ENCODE results near the gene ERC1.
"Not testable (repeated sequence)": the region's sequence is repeated elsewhere in the genome, so short reads cannot be mapped to it uniquely, and the experiment has no call there.

ERC1 gene

GRCh38 chr12:1034751-1035457 is 43.9 kb downstream of the ERC1 start:
- DNase-seq (ENCODE audit: low spot score in 2 of 2): no peak
- H3K4me1 Mint-ChIP-seq: no peaks in the 10 kb centered on the region
- no peak overlapping the region for H3K4me3 Mint-ChIP-seq
- no peaks in the 10 kb centered on the region for H3K9me3 Mint-ChIP-seq
- H3K27ac Mint-ChIP-seq: no peak overlapping the region
- peaks cover 7% of the 10 kb centered on the region for H3K36me3 Mint-ChIP-seq
- ATAC-seq: no peak

- Mint-ChIP-seq H3K4me3 (no peak overlapping the region), H3K36me3 (peaks cover under 1% of the 10 kb centered on the region), H3K4me1 (peaks cover 5% of the 10 kb centered on the region), H3K27ac (no peak overlapping the region), H3K9me3 (no peaks in the 10 kb centered on the region)
- ATAC-seq (no peak), DNase-seq (ENCODE audit: low spot score in 2 of 2) (no peak)
These were observed 50.5 kb downstream of the ERC1 start for GRCh38 chr12:1041478-1041877.

DNA sequence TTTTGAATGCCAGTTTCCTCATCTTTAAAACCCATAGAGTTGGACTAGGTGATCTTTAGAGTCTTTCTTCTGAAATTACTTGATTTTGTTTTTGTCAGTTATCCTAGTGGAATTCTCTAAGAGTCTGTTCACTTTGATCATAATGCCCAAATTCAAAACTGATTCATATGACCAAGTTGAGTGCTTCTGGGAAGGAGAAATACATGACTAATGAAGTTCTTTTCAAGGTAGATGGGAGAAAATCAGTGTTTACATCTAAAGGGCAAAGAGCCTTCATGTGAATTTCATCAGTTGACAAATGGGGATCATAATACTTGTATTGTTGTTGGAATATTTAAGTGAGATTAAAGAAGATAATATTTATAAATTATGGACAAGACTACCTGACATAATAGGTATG is 53.2 kb downstream of the ERC1 start:
- Mint-ChIP-seq H3K36me3 (no peaks in the 10 kb centered on the region), H3K4me1 (peaks cover 11% of the 10 kb centered on the region), H3K4me3 (no peak overlapping the region), H3K27ac (no peak overlapping the region), H3K9me3 (no peaks in the 10 kb centered on the region)
- DNase-seq (ENCODE audit: low spot score in 2 of 2) (no peak), ATAC-seq (no peak)

DNA sequence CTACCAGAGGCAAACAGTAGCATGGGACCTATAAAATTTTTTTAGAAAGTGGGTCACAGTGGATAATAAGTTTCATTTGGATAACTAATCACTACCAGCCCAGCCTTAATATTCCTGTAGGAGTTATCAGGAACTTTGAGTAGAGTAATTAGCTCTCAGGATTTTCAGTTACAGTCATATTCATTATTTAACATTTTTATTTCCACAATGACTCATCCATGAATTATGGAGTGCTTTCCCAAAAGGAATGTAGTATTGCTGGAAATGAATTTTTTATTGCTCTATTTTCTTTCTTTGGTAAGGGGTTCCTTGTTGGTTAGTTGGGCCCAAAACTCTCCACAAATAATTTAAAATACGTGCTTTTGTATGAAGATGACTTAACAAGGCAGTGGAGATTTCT is 53.7 kb downstream of the ERC1 start:
- DNase-seq (ENCODE audit: low spot score in 2 of 2): no peak
- ATAC-seq: no peak
- Mint-ChIP-seq H3K4me3 (no peak overlapping the region), H3K4me1 (peaks cover 11% of the 10 kb centered on the region), H3K9me3 (no peaks in the 10 kb centered on the region), H3K36me3 (no peaks in the 10 kb centered on the region), H3K27ac (no peak overlapping the region)

GRCh38 chr12:1046727-1047126 is 55.7 kb downstream of the ERC1 start:
- DNase-seq (ENCODE audit: low spot score in 2 of 2) (no peak), ATAC-seq (no peak)
- Mint-ChIP-seq H3K4me3 (no peak overlapping the region), H3K36me3 (no peaks in the 10 kb centered on the region), H3K4me1 (peaks cover 11% of the 10 kb centered on the region), H3K27ac (no peak overlapping the region), H3K9me3 (no peaks in the 10 kb centered on the region)

DNA sequence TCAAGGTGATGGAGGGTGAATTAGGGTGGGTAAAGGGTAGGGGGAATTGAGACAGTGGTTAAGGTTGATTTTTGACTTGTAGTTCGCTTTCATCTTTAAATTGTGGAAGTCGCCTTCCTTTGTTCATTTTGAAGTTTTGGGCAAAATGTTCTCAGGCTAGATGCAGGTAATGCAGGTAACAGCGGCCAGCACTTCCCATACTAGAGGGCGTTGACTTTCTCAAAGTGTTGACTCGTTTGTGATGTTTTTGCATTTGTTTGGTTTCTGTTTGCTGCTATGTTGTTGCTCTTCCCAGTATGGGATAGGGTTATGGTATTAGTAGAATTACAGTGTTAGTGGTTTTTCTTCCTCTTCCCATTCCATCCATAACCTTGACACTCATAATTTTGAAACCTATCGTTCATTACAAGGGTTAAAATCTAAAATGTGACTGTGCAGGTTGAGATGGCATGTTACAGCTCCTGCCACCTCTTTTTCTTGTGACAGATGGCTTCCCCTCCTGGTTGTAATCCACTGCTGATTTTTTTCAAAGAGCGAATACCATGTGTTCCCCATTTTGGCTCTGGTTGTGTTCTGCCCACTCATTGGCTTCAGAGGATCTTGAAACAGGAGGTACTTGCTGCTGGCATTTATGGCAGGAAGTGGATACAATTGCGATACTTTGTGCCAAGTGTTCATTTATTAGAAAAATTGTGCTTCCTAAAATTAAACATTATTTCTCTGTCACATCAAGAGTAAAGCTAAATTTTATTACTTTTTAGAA is 57.1 kb downstream of the ERC1 start:
- DNase-seq (ENCODE audit: low spot score in 2 of 2): no peak
- Mint-ChIP-seq H3K4me3 (no peak overlapping the region), H3K9me3 (no peaks in the 10 kb centered on the region), H3K36me3 (no peaks in the 10 kb centered on the region), H3K27ac (no peak overlapping the region), H3K4me1 (peaks cover 11% of the 10 kb centered on the region)
- ATAC-seq: no peak

GRCh38 chr12:1050059-1050707 is 59.2 kb downstream of the ERC1 start:
- DNase-seq (ENCODE audit: low spot score in 2 of 2) (no peak), ATAC-seq (no peak)
- H3K27ac Mint-ChIP-seq: no peak overlapping the region
- H3K4me3 Mint-ChIP-seq: no peak overlapping the region
- no peaks in the 10 kb centered on the region for H3K9me3 Mint-ChIP-seq
- no peaks in the 10 kb centered on the region for H3K36me3 Mint-ChIP-seq
- peaks cover 6% of the 10 kb centered on the region for H3K4me1 Mint-ChIP-seq

- not testable (repeated sequence) for H3K36me3 Mint-ChIP-seq; H3K27ac Mint-ChIP-seq; H3K4me3 Mint-ChIP-seq; H3K9me3 Mint-ChIP-seq; ATAC-seq; DNase-seq (ENCODE audit: low spot score in 2 of 2); H3K4me1 Mint-ChIP-seq
These were observed 60.6 kb downstream of the ERC1 start for GRCh38 chr12:1051672-1052071.

- H3K36me3 Mint-ChIP-seq: peaks cover 6% of the 10 kb centered on the region
- ATAC-seq (no peak), DNase-seq (ENCODE audit: low spot score in 2 of 2) (no peak)
- H3K9me3 Mint-ChIP-seq: peaks cover 4% of the 10 kb centered on the region
- no peaks in the 10 kb centered on the region for H3K4me1 Mint-ChIP-seq
- no peak overlapping the region for H3K27ac Mint-ChIP-seq
- H3K4me3 Mint-ChIP-seq: no peak overlapping the region
These were observed 62.7 kb downstream of the ERC1 start for GRCh38 chr12:1053690-1054089.

GRCh38 chr12:1054117-1054870 is 63.3 kb downstream of the ERC1 start:
- H3K36me3 Mint-ChIP-seq: peaks cover 6% of the 10 kb centered on the region
- DNase-seq (ENCODE audit: low spot score in 2 of 2): no peak
- ATAC-seq: no peak
- peaks cover 7% of the 10 kb centered on the region for H3K9me3 Mint-ChIP-seq
- no peak overlapping the region for H3K27ac Mint-ChIP-seq
- no peak overlapping the region for H3K4me3 Mint-ChIP-seq
- no peaks in the 10 kb centered on the region for H3K4me1 Mint-ChIP-seq

DNA sequence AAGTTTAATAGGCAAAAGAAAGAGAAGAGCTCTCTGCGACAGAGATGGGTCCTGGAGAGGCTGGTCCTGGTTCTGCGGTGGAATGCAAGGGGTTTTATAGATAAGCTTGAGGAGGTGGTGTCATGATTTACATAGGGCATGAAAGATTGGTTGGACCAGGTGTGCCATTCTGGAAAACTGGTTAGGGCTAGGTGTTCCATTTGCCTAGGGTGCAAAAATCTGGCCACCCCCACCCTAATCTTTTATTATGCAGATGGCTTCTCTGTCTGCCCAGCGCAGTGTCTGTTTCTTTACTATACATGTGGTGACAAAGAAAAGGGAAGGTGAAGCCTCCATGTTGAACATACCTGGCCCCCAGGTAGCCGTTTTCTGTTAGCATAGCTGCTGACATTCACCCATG is 65.4 kb downstream of the ERC1 start:
- ATAC-seq (no peak), DNase-seq (ENCODE audit: low spot score in 2 of 2) (no peak)
- no peak overlapping the region for H3K27ac Mint-ChIP-seq
- peaks cover 10% of the 10 kb centered on the region for H3K9me3 Mint-ChIP-seq
- no peak overlapping the region for H3K4me3 Mint-ChIP-seq
- H3K4me1 Mint-ChIP-seq: no peaks in the 10 kb centered on the region
- peaks cover 6% of the 10 kb centered on the region for H3K36me3 Mint-ChIP-seq

DNA sequence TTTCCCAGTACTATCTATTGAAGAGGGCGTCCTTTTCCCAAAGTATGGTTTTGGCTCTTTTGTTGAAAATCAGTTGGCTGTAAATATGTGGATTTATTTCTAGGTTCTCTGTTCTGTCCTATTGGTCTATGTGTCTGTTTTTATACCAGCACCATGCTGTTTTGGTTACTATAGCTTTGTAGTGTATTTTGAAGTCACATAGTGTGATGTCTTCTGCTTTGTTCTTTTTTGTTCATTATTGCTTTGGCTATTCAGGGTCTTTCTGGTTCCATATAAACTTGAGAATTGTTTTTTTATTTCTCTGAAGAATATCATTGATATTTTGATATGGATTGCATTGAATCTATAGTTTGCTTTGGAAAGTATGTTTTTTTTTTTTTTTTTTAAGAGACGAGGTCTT is 67.4 kb downstream of the ERC1 start:
- DNase-seq (ENCODE audit: low spot score in 2 of 2) (no peak), ATAC-seq (no peak)
- Mint-ChIP-seq H3K9me3 (peaks cover 14% of the 10 kb centered on the region), H3K4me1 (no peaks in the 10 kb centered on the region), H3K4me3 (no peak overlapping the region), H3K27ac (no peak overlapping the region), H3K36me3 (peaks cover 6% of the 10 kb centered on the region)

DNA sequence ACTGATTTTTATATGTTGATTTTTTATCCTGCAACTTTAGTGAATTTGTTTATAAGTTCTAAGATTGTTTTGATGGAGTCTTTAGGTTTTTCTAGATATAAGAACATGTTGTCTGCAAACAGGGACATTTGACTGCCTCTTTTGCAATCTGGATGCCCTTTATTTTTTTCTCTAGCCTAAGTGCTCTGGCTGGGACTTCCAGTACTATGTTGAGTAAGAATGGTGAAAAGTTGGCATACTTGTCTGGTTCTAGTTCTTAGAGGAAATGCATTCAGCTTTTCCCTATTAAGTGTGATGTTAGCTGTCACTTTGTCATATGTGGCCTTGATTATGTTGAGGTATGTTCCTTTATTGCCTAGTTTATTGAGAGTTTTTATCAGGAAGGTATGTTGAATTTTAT is 68.1 kb downstream of the ERC1 start:
- H3K36me3 Mint-ChIP-seq: peaks cover 6% of the 10 kb centered on the region
- ATAC-seq (no peak), DNase-seq (ENCODE audit: low spot score in 2 of 2) (no peak)
- no peak overlapping the region for H3K4me3 Mint-ChIP-seq
- no peak overlapping the region for H3K27ac Mint-ChIP-seq
- no peaks in the 10 kb centered on the region for H3K4me1 Mint-ChIP-seq
- peaks cover 20% of the 10 kb centered on the region for H3K9me3 Mint-ChIP-seq

- Mint-ChIP-seq H3K4me3 (no peak overlapping the region), H3K9me3 (peaks cover 15% of the 10 kb centered on the region), H3K36me3 (no peaks in the 10 kb centered on the region), H3K4me1 (no peaks in the 10 kb centered on the region), H3K27ac (no peak overlapping the region)
- ATAC-seq (no peak), DNase-seq (ENCODE audit: low spot score in 2 of 2) (no peak)
These were observed 72.8 kb downstream of the ERC1 start for GRCh38 chr12:1063852-1064251.

- no peaks in the 10 kb centered on the region for H3K36me3 Mint-ChIP-seq
- no peaks in the 10 kb centered on the region for H3K4me1 Mint-ChIP-seq
- H3K9me3 Mint-ChIP-seq: peaks cover 13% of the 10 kb centered on the region
- no peak for ATAC-seq
- no peak for DNase-seq (ENCODE audit: low spot score in 2 of 2)
- H3K27ac Mint-ChIP-seq: no peak overlapping the region
- H3K4me3 Mint-ChIP-seq: no peak overlapping the region
These were observed 73.3 kb downstream of the ERC1 start for GRCh38 chr12:1064317-1064716.
